ENCODE data around the gene C2orf49. TPM values are rescaled to one million over a fixed set of nuclear protein-coding genes. Genes with fewer than 3 reads are reported as not detected.

The C2orf49 gene
- total and polyA plus RNA-seq, 2 donors (not counting 1 experiment from before 2014, with no cell fraction given) = 7.5 to 29.3 TPM

- 83% methylated on average over 4 of the region's 5 CpGs for WGBS (ENCODE audit: insufficient coverage)
- Mint-ChIP-seq H3K9me3 (ENCODE audit: insufficient read depth) (peaks cover 4% of the 10 kb centered on the region), H3K4me1 (no peaks in the 10 kb centered on the region), H3K4me3 (no peak overlapping the region), H3K27ac (no peak overlapping the region), H3K27me3 (peaks cover 27% of the 10 kb centered on the region)
- Histone ChIP-seq H3K4me1 (ENCODE audit: control insufficient read depth in 2 of 2, insufficient read depth in 2 of 2, low read length in 2 of 2) (no peaks in the 10 kb centered on the region), H3K79me2 (ENCODE audit: control insufficient read depth, insufficient read depth, low read length) (no peaks in the 10 kb centered on the region), H4K20me1 (ENCODE audit: control insufficient read depth, insufficient read depth, low read length, poor library complexity, severe bottlenecking) (no peaks in the 10 kb centered on the region), H3K27me3 (replicated peaks in 1 of 4; ENCODE audit: control extremely low read depth in 1 of 4, control insufficient read depth in 3 of 4, insufficient read depth in 4 of 4, low read length in 3 of 4) (peaks cover 0 to 8% (median 0%) of the 10 kb centered on the region in 4 experiments), H2AFZ (ENCODE audit: insufficient read depth, low read depth, low read length, poor library complexity, severe bottlenecking) (no peak overlapping the region), H3K4me3 (ENCODE audit: control extremely low read depth in 1 of 5, extremely low read depth in 1 of 5, insufficient read depth in 1 of 5, low read depth in 2 of 5, low read length in 4 of 5) (no peak overlapping the region), H3K9me3 (ENCODE audit: control extremely low read depth in 1 of 3, control insufficient read depth in 2 of 3, insufficient read depth in 1 of 3, low read length in 2 of 3) (no peaks in the 10 kb centered on the region), H3K9ac (ENCODE audit: low read length) (no peak overlapping the region), H3K27ac (ENCODE audit: low read length in 2 of 2) (no peak overlapping the region), H3K36me3 (replicated peaks in 1 of 2; ENCODE audit: control extremely low read depth in 1 of 2, control insufficient read depth in 1 of 2, extremely low read depth in 1 of 2, insufficient read depth in 2 of 2, low read length in 1 of 2) (no peaks in the 10 kb centered on the region), H3K4me2 (replicated peaks; ENCODE audit: low read depth, low read length, poor library complexity, severe bottlenecking) (no peak overlapping the region)
- ATAC-seq (ENCODE audit: low read depth) = no peak
- ChIA-PET CTCF (no interaction called here), POLR2A (no interaction called here)
- no peak for DNase-seq
- TF ChIP-seq CTCF (IDR thresholded peaks at IDR 0.05) = no peak
- TF ChIP-seq EZH2 (IDR thresholded peaks at IDR 0.05; ENCODE audit: borderline replicate concordance, insufficient read depth, low read depth, low read length, poor library complexity, severe bottlenecking) = no peak
- intact Hi-C loops (cut with micrococcal nuclease) = no loop called here
Observed at GRCh38 chr2:105391058-105391627, 53.8 kb downstream of the C2orf49 start.

- Histone ChIP-seq H3K27me3 (replicated peaks in 1 of 4; ENCODE audit: control extremely low read depth in 1 of 4, control insufficient read depth in 3 of 4, insufficient read depth in 4 of 4, low read length in 3 of 4) (peaks cover 0 to 12% (median 0%) of the 10 kb centered on the region in 4 experiments), H3K36me3 (replicated peaks in 1 of 2; ENCODE audit: control extremely low read depth in 1 of 2, control insufficient read depth in 1 of 2, extremely low read depth in 1 of 2, insufficient read depth in 2 of 2, low read length in 1 of 2) (no peaks in the 10 kb centered on the region), H3K4me1 (ENCODE audit: control insufficient read depth in 2 of 2, insufficient read depth in 2 of 2, low read length in 2 of 2) (no peaks in the 10 kb centered on the region), H2AFZ (ENCODE audit: insufficient read depth, low read depth, low read length, poor library complexity, severe bottlenecking) (no peak overlapping the region), H4K20me1 (ENCODE audit: control insufficient read depth, insufficient read depth, low read length, poor library complexity, severe bottlenecking) (no peaks in the 10 kb centered on the region), H3K79me2 (ENCODE audit: control insufficient read depth, insufficient read depth, low read length) (no peaks in the 10 kb centered on the region), H3K27ac (ENCODE audit: low read length in 2 of 2) (no peak overlapping the region), H3K9ac (ENCODE audit: low read length) (no peak overlapping the region), H3K4me2 (replicated peaks; ENCODE audit: low read depth, low read length, poor library complexity, severe bottlenecking) (no peak overlapping the region), H3K9me3 (ENCODE audit: control extremely low read depth in 1 of 3, control insufficient read depth in 2 of 3, insufficient read depth in 1 of 3, low read length in 2 of 3) (no peaks in the 10 kb centered on the region), H3K4me3 (ENCODE audit: control extremely low read depth in 1 of 5, extremely low read depth in 1 of 5, insufficient read depth in 1 of 5, low read depth in 2 of 5, low read length in 4 of 5) (no peak overlapping the region)
- no peak for DNase-seq
- H3K4me1 Mint-ChIP-seq = no peaks in the 10 kb centered on the region
- ChIA-PET POLR2A (no interaction called here), CTCF (no interaction called here)
- ATAC-seq (ENCODE audit: low read depth) = no peak
- H3K27me3 Mint-ChIP-seq = peaks cover 33% of the 10 kb centered on the region
- no peak for TF ChIP-seq CTCF (IDR thresholded peaks at IDR 0.05)
- no peak for TF ChIP-seq EZH2 (IDR thresholded peaks at IDR 0.05; ENCODE audit: borderline replicate concordance, insufficient read depth, low read depth, low read length, poor library complexity, severe bottlenecking)
- peaks cover 4% of the 10 kb centered on the region for H3K9me3 Mint-ChIP-seq (ENCODE audit: insufficient read depth)
- H3K27ac Mint-ChIP-seq = no peak overlapping the region
- H3K4me3 Mint-ChIP-seq = no peak overlapping the region
- intact Hi-C loops (cut with micrococcal nuclease) = no loop called here
- WGBS (ENCODE audit: insufficient coverage) = 89% methylated on average over 6 of the region's 9 CpGs
Observed at GRCh38 chr2:105391763-105392662, 54.7 kb downstream of the C2orf49 start.

Measured in B cell (primary cell).